GM23248 (cell line): ENCODE data around the gene ACVRL1. TPM values are rescaled to one million over a fixed set of nuclear protein-coding genes. Genes with fewer than 3 reads are reported as not detected.
A peak's percentile ranks its signal among the peaks of the same experiment; 100 is the strongest.

ENCODE experiments used
- DNase-seq: peaks from one replicate; pipeline ENCODE4 v3.0.0-alpha.2; 2015
- H2AFZ ChIP-seq: fragments of 200-600 bp; sonication (generic); 2 replicates; pipeline ENCODE4 v1.6.1; 2016; ENCODE audit warnings: antibody characterized with exemption
- H3F3A ChIP-seq: fragments of 200-600 bp; sonication (generic); 2 replicates; pipeline ENCODE4 v1.6.1; 2016; ENCODE audit warnings: mild to moderate bottlenecking, antibody characterized with exemption, mixed run types; ENCODE audit not compliant: insufficient read depth
- H3K27ac ChIP-seq: fragments of 200-600 bp; sonication (generic); 2 replicates; pipeline ENCODE4 v1.5.1; 2016; ENCODE audit warnings: mild to moderate bottlenecking
- H3K27me3 ChIP-seq: fragments of 200-600 bp; sonication (generic); replicated peaks from 2 replicates; pipeline ENCODE4 v1.6.1; 2016; ENCODE audit warnings: mild to moderate bottlenecking; ENCODE audit not compliant: insufficient read depth
- H3K36me3 ChIP-seq: fragments of 200-600 bp; sonication (generic); 2 replicates; pipeline ENCODE4 v1.6.1; 2016; ENCODE audit warnings: low read depth, mild to moderate bottlenecking
- H3K4me1 ChIP-seq: fragments of 200-600 bp; sonication (generic); 2 replicates; pipeline ENCODE4 v1.6.1; 2016; ENCODE audit warnings: mild to moderate bottlenecking; ENCODE audit not compliant: insufficient read depth
- H3K4me2 ChIP-seq: fragments of 200-600 bp; sonication (generic); one replicate; pipeline ENCODE4 v1.6.1; 2016; ENCODE audit warnings: mild to moderate bottlenecking; ENCODE audit not compliant: unreplicated experiment
- H3K4me3 ChIP-seq: fragments of 200-600 bp; sonication (generic); 2 replicates; pipeline ENCODE4 v1.5.1; 2016; ENCODE audit warnings: mild to moderate bottlenecking
- H3K79me2 ChIP-seq: fragments of 200-600 bp; sonication (generic); 2 replicates; pipeline ENCODE4 v1.6.1; 2016; ENCODE audit warnings: mild to moderate bottlenecking; ENCODE audit not compliant: insufficient read depth
- H3K9ac ChIP-seq: fragments of 200-600 bp; sonication (generic); 2 replicates; pipeline ENCODE4 v1.6.1; 2016; ENCODE audit warnings: mild to moderate bottlenecking
- H3K9me2 ChIP-seq: fragments of 200-600 bp; sonication (generic); 2 replicates; pipeline ENCODE4 v1.6.1; 2016; ENCODE audit warnings: mixed run types, mild to moderate bottlenecking, moderate library complexity; ENCODE audit not compliant: insufficient read depth
- H3K9me3 ChIP-seq: fragments of 200-600 bp; sonication (generic); one replicate; pipeline ENCODE4 v1.6.1; 2017; ENCODE audit warnings: low read depth
- H4K20me1 ChIP-seq: fragments of 200-600 bp; sonication (generic); 2 replicates; pipeline ENCODE4 v1.6.0; 2016; ENCODE audit not compliant: insufficient read depth
- EZH2 ChIP-seq: fragments of 200-600 bp; sonication (generic); IDR thresholded peaks from 2 replicates; pipeline ENCODE4 v1.6.1; 2018; ENCODE audit warnings: antibody characterized with exemption, mild to moderate bottlenecking; ENCODE audit not compliant: insufficient read depth, poor library complexity, severe bottlenecking
- EZH2phosphoT487 ChIP-seq: fragments of 200-600 bp; sonication (generic); IDR thresholded peaks from 2 replicates; pipeline ENCODE4 v1.6.1; 2018; ENCODE audit warnings: antibody characterized with exemption, moderate library complexity, mild to moderate bottlenecking, low read depth; ENCODE audit not compliant: insufficient read depth
- WGBS, 2 experiments: methylation state at CpG; one replicate each; pipeline ENCODE4 v1.1.6; 2015 to 2017; ENCODE audit warnings: low lambda C conversion rate in 2 of 2, low coverage in 1 of 2; ENCODE audit errors: missing lambda C conversion rate in 2 of 2; 5-methylcytosine and 5-hydroxymethylcytosine counted together
- in situ Hi-C: fragments of 300-500 bp; cut with MboI; formaldehyde crosslinking; loops from 2 replicates; pipeline ENCODE4 v1.15.0; 2020
- polyA plus RNA-seq: library from polyadenylated mRNA; unstranded; fragments of >200 nt; fragmentation: Nextera tagmentation; extraction: Ambion mirVana; gene quantifications from 2 replicates; pipeline ENCODE4 v1.2.1, GENCODE V29; 2016
- total RNA-seq: library from RNA; depleted of rRNA; stranded (reverse); fragments of >200 nt; shearing (Covaris generic); gene quantifications from 2 replicates; pipeline ENCODE4 v1.2.3, GENCODE V29; 2014; rRNA removed

ACVRL1 gene
- total and polyA plus RNA-seq, 2 experiments from 2014 or later = 19.1 to 114 TPM

DNA sequence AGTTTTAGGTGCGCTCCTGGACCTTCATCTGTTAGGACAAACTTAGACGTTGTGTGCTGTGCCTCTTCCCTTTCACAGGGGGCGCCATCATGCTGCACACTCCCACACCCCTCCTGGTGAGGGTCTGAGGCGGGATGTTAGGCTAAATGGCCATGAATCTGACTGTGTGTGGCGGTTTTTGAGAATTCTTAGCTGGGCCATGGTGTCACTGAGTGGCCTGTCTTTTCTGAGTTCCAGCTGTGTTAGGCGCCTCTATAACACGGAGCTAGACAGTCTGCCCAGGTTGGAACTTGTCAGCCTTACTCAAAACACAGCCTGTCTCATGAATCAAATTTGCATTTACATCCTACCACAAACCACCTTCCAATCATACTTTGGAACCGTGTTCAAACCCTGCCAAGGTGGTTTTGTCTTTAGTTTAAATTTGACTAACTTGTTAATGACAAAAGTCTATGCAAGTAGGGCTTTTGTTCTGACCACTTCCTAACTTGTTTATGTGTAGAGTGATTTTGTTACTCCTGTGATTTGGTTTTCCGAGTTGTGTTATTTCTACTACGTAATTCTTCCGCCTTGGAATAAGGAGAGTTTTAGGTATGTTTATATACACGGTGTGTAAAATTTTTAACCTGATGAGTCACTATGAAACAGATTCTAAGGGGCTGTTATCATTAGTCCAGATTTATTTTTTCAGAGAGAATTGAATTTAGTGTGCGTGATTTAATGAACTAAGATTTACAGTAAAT is 63.8 kb downstream of the ACVRL1 start:
- peak overlapping the region; percentile 87 for H3K27ac ChIP-seq
- H3K4me3 ChIP-seq = 0 out of 2 replicates have a peak overlapping the region, but pooled peaks have one; percentile 2
- H3F3A ChIP-seq = peaks cover 50% of the 10 kb centered on the region
- DNase-seq = peak; percentile 42
- WGBS, 2 experiments = 58 to 60% methylated on average over 13 of the region's 13 CpGs
- H4K20me1 ChIP-seq = no peaks in the 10 kb centered on the region; the same call in 1 of the 2 replicates
- 0 out of 2 replicates have a peak overlapping the region, but pooled peaks have one; percentile 40 for H3K9ac ChIP-seq
- H3K36me3 ChIP-seq = no peaks in the 10 kb centered on the region
- no peaks in the 10 kb centered on the region for H3K27me3 ChIP-seq
- TF ChIP-seq EZH2phosphoT487 (no peak), EZH2 (no peak)
- peak overlapping the region; percentile 85 for H3K4me2 ChIP-seq
- H3K9me3 ChIP-seq = no peaks in the 10 kb centered on the region
- in situ Hi-C loops = no loop called here
- peaks cover 54% of the 10 kb centered on the region for H3K4me1 ChIP-seq
- peaks cover 88% of the 10 kb centered on the region for H3K79me2 ChIP-seq
- no peaks in the 10 kb centered on the region for H3K9me2 ChIP-seq
- H2AFZ ChIP-seq = 0 out of 2 replicates have a peak overlapping the region, but pooled peaks have one; percentile 0

DNA sequence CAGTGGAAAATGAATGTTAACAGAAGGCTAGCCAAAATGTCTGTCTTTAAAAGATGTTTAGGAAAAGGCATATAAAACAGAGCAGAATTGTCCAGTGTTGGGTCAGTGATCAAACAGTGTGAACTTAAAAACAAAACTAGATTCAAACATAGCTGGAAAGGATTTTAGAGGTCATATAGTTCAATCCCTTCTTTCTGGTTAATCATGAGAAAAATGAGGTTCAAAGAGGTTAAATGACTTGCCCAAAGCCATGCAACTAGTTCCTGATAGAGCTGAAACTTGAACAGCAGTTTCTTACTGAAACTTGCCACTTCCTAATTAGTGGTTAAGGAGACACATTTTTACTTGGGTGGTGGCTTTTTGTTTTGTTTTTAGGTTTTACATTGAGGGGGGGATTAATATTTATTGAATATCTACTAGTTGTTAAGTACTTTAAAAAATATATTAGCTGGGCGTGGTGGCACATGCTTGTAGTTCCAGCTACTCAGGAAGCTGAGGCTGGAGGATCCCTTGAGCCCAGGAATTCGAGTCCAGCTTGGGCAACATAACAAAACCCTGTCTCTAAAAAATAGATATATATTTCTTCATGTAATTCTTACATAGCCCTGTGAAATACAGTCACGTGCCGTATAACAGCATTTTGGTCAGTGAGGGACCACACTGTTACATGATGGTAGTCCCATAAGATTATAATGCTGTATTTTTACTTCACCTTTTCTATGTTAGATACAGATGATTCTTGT is 64.5 kb downstream of the ACVRL1 start:
- no peaks in the 10 kb centered on the region for H3K36me3 ChIP-seq
- peaks cover 83% of the 10 kb centered on the region for H3K79me2 ChIP-seq
- H3K9me2 ChIP-seq = no peaks in the 10 kb centered on the region
- H3K4me2 ChIP-seq = peak overlapping the region; percentile 85
- peak overlapping the region; percentile 71 for H3K9ac ChIP-seq
- in situ Hi-C loops = no loop called here
- TF ChIP-seq EZH2phosphoT487 = no peak
- no peak for TF ChIP-seq EZH2
- no peaks in the 10 kb centered on the region for H3K27me3 ChIP-seq
- peak overlapping the region; percentile 52; the same call in 1 of the 2 replicates for H3K4me3 ChIP-seq
- no peak for DNase-seq
- no peaks in the 10 kb centered on the region for H3K9me3 ChIP-seq
- peak overlapping the region; percentile 87 for H3K27ac ChIP-seq
- WGBS, 2 experiments = 69% methylated on average over 4 of the region's 4 CpGs
- H3K4me1 ChIP-seq = peaks cover 62% of the 10 kb centered on the region
- H2AFZ ChIP-seq = 0 out of 2 replicates have a peak overlapping the region, but pooled peaks have one; percentile 0
- no peaks in the 10 kb centered on the region; the same call in 1 of the 2 replicates for H4K20me1 ChIP-seq
- peaks cover 58% of the 10 kb centered on the region for H3F3A ChIP-seq

DNA sequence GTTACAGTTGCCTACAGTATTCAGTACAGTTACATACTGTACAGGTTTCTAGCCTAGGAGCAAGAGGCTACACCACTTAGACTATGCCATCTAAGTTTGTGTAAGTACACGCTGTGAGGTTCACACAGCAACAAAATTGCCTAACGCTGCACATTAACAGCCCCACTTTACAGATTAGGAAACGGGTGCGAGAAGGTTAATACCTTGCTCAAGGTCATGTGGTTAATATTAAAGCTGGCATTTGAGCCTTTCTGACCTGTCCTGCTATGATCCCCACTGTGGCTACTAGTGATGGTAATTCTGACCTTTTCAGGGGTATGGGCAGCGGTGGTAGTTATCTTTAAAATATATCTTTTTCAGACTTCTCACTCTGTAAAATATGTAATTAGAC is 65.1 kb downstream of the ACVRL1 start:
- Histone ChIP-seq H3K9me3 (no peaks in the 10 kb centered on the region), H3F3A (peaks cover 63% of the 10 kb centered on the region), H3K27me3 (no peaks in the 10 kb centered on the region), H3K27ac (peak overlapping the region; percentile 87), H3K9ac (peak overlapping the region; percentile 71), H3K9me2 (no peaks in the 10 kb centered on the region), H3K79me2 (peaks cover 77% of the 10 kb centered on the region), H4K20me1 (no peaks in the 10 kb centered on the region; the same call in 1 of the 2 replicates), H3K4me3 (peak overlapping the region; percentile 52), H3K4me1 (peaks cover 67% of the 10 kb centered on the region), H3K4me2 (peak overlapping the region; percentile 85), H3K36me3 (no peaks in the 10 kb centered on the region), H2AFZ (no peak overlapping the region)
- WGBS, 2 experiments = 57 to 60% methylated on average over 5 of the region's 5 CpGs
- in situ Hi-C loops = no loop called here
- no peak for DNase-seq
- no peak for TF ChIP-seq EZH2
- no peak for TF ChIP-seq EZH2phosphoT487

DNA sequence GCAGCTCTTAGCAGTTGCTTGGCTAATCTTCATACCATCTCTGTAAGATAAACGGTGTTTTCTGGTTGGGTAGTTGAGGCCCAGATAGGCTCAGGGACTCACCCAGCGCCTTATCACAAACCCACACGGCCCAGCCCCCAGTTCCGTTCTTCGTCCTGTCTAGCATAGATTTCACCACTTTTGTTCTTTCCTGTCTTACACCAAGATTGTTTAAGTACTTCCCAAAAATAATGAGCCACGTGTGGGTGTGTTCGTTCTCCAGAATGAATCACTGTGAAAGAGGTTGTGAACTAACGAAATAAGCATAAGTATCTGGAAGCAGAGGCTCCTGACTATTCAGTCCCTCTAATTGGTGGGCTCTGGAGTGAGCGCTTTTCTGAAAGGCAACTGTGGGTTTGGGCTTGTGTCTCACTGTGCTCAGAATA is 65.6 kb downstream of the ACVRL1 start:
- Histone ChIP-seq H2AFZ (no peak overlapping the region), H3K9ac (peak overlapping the region; percentile 71), H3K27me3 (no peaks in the 10 kb centered on the region), H3K27ac (peak overlapping the region; percentile 87), H3K4me3 (peak overlapping the region; percentile 52), H3F3A (peaks cover 68% of the 10 kb centered on the region), H3K36me3 (no peaks in the 10 kb centered on the region), H3K9me3 (no peaks in the 10 kb centered on the region), H3K4me2 (peak overlapping the region; percentile 85), H3K4me1 (peaks cover 72% of the 10 kb centered on the region), H3K79me2 (peaks cover 73% of the 10 kb centered on the region), H3K9me2 (no peaks in the 10 kb centered on the region), H4K20me1 (no peaks in the 10 kb centered on the region; the same call in 1 of the 2 replicates)
- DNase-seq = peak; percentile 88
- in situ Hi-C loops = no loop called here
- TF ChIP-seq EZH2phosphoT487 (no peak), EZH2 (no peak)
- 14 to 17% methylated on average over 9 of the region's 9 CpGs for WGBS, 2 experiments

Other genes starting within 250 kb of the ACVRL1 start
- 0.32 and 0.76 TPM in 2 replicates for gene FIGNL2, start 58.8 kb upstream of the ACVRL1 start, total RNA-seq
- gene FIGNL2, start 58.8 kb upstream of the ACVRL1 start, polyA plus RNA-seq = 0.13 and 0.23 TPM in 2 replicates
- not detected in 2 replicates for gene ANKRD33, start 19.4 kb upstream of the ACVRL1 start, total RNA-seq
- gene ANKRD33, start 19.4 kb upstream of the ACVRL1 start, polyA plus RNA-seq = not detected in 2 replicates
- gene ACVR1B, start 44.2 kb downstream of the ACVRL1 start, total RNA-seq = 16.4 and 17.0 TPM in 2 replicates
- gene ACVR1B, start 44.2 kb downstream of the ACVRL1 start, polyA plus RNA-seq = 2.8 and 3.1 TPM in 2 replicates
- gene TAMALIN, start 99.4 kb downstream of the ACVRL1 start, total RNA-seq = 2.2 and 5.9 TPM in 2 replicates
- gene TAMALIN, start 99.4 kb downstream of the ACVRL1 start, polyA plus RNA-seq = not detected in 2 replicates
- 12.5 and 13.1 TPM in 2 replicates for gene NR4A1, start 143.9 kb downstream of the ACVRL1 start, total RNA-seq
- 10.2 and 11.1 TPM in 2 replicates for gene NR4A1, start 143.9 kb downstream of the ACVRL1 start, polyA plus RNA-seq
- gene ATG101, start 162.5 kb downstream of the ACVRL1 start, total RNA-seq = 113 and 139 TPM in 2 replicates
- gene ATG101, start 162.5 kb downstream of the ACVRL1 start, polyA plus RNA-seq = 77.3 and 77.9 TPM in 2 replicates
- not detected in 2 replicates for gene SMIM41, start 172.2 kb downstream of the ACVRL1 start, total RNA-seq
- gene SMIM41, start 172.2 kb downstream of the ACVRL1 start, polyA plus RNA-seq = not detected in 2 replicates